GM18951 (cell line): ENCODE measurements around the gene KCNJ4.

Source experiments
- POLR2A ChIP-seq: IDR thresholded peaks from 4 replicates; pipeline ENCODE4 v1.6.1; 2011; ENCODE audit warnings: mild to moderate bottlenecking; ENCODE audit not compliant: insufficient read length, insufficient read depth; ENCODE audit errors: extremely low read depth
- in situ Hi-C: fragments of 300-500 bp; cut with MboI; formaldehyde crosslinking; loops from one replicate; pipeline ENCODE4 v1.12.0; 2022; ENCODE audit warnings: low sequenced_read_pairs, mixed read lengths, inconsistent platforms; ENCODE audit not compliant: unreplicated experiment

KCNJ4 gene

GRCh38 chr22:38442967-38443627 is 11.9 kb downstream of the KCNJ4 start:
- no peak for TF ChIP-seq POLR2A
- in situ Hi-C loops = no loop called here

GRCh38 chr22:38441620-38442287 is 13.2 kb downstream of the KCNJ4 start:
- in situ Hi-C loops = no loop called here
- no peak for TF ChIP-seq POLR2A

- no peak for TF ChIP-seq POLR2A
- in situ Hi-C loops = no loop called here
These were observed 14.2 kb downstream of the KCNJ4 start for GRCh38 chr22:38440747-38441350.

GRCh38 chr22:38437416-38437815 is 17.6 kb downstream of the KCNJ4 start:
- in situ Hi-C loops = no loop called here
- TF ChIP-seq POLR2A = no peak

GRCh38 chr22:38436629-38437395 is 18.2 kb downstream of the KCNJ4 start:
- no peak for TF ChIP-seq POLR2A
- in situ Hi-C loops = no loop called here

- no peak for TF ChIP-seq POLR2A
- in situ Hi-C loops = no loop called here
These were observed 19.0 kb downstream of the KCNJ4 start for GRCh38 chr22:38435965-38436364.

GRCh38 chr22:38435010-38435409 is 20.0 kb downstream of the KCNJ4 start:
- in situ Hi-C loops = no loop called here
- TF ChIP-seq POLR2A = no peak

- TF ChIP-seq POLR2A = no peak
- in situ Hi-C loops = no loop called here
These were observed 21.1 kb downstream of the KCNJ4 start for GRCh38 chr22:38433871-38434270.

- in situ Hi-C loops = no loop called here
- no peak for TF ChIP-seq POLR2A
These were observed 22.7 kb downstream of the KCNJ4 start for GRCh38 chr22:38432264-38432663.

- TF ChIP-seq POLR2A = no peak
- in situ Hi-C loops = no loop called here
These were observed 23.6 kb downstream of the KCNJ4 start for GRCh38 chr22:38431266-38432010.

- in situ Hi-C loops = no loop called here
- no peak for TF ChIP-seq POLR2A
These were observed 25.4 kb downstream of the KCNJ4 start for GRCh38 chr22:38429499-38430068.

GRCh38 chr22:38428714-38429113 is 26.3 kb downstream of the KCNJ4 start:
- in situ Hi-C loops = no loop called here
- no peak for TF ChIP-seq POLR2A
